Measurements from ENCODE around the gene AP3M1.

DNA sequence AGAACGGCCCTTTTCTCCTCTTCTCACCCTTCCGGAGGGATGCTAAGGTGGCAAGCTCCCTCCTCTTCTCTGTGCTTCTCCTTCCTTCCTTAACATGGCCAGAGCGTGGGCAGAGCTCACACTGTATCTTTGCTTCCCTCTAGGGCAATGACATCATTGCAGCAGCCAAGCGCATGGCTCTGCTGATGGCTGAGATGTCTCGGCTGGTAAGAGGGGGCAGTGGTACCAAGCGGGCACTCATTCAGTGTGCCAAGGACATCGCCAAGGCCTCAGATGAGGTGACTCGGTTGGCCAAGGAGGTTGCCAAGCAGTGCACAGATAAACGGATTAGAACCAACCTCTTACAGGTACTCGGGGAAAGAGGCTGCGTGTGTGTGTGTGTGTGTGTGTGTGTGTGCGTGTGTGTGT, 36.6 kb downstream of the AP3M1 start:
- no peak for TF ChIP-seq POLR2AphosphoS5 (IDR thresholded peaks at IDR 0.05; ENCODE audit: borderline replicate concordance, low read depth, low read length)
- TF ChIP-seq EZH2 (IDR thresholded peaks at IDR 0.05): no peak
- TF ChIP-seq FOXP2 (optimal IDR thresholded peaks at IDR 0.05; ENCODE audit: control extremely low read depth, extremely low read length, insufficient read depth): no peak

Measured in SK-N-MC (cell line).